GM18858 (cell line): ENCODE results near the gene CITED4.

Source experiments
- ATAC-seq: cut with Tn5 transposase; IDR thresholded peaks from one replicate; pipeline ENCODE4 v1.9.1; 2021; ENCODE audit not compliant: unreplicated experiment

CITED4 gene

DNA sequence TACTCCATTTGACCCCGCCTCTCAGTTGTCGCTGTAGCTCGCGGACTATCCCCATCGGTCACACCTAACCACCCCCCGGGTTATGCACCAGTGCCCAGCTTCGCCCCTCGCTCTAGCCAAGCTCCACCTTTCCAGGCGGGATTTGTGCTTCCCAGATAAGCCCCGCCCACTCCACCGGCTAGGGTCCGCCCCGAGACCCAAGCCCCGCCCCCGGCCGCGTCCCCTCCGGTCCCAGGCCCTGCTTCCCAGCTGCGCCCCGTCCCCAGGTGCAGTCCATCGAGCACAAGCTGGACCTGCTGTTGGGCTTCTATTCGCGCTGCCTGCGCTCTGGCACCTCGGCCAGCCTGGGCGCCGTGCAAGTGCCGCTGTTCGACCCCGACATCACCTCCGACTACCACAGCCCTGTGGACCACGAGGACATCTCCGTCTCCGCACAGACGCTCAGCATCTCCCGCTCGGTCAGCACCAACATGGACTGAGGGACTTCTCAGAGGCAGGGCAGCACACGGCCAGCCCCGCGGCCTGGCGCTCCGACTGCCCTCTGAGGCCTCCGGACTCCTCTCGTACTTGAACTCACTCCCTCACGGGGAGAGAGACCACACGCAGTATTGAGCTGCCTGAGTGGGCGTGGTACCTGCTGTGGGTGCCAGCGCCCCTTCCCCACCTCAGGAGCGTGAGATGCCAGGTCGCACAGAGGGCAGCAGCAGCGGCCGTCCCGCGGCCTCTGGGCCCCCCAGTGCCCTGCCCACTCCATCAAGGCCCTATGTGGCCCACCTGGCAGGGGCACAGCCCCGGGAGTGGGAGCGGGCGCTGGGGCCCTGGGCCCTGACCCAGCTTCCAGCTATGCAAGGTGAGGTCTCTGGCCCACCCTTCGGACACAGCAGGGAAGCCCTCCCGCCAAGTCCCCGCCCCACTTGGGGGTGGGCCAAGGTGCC is 23.9 kb downstream of the CITED4 start:
- ATAC-seq = no peak

DNA sequence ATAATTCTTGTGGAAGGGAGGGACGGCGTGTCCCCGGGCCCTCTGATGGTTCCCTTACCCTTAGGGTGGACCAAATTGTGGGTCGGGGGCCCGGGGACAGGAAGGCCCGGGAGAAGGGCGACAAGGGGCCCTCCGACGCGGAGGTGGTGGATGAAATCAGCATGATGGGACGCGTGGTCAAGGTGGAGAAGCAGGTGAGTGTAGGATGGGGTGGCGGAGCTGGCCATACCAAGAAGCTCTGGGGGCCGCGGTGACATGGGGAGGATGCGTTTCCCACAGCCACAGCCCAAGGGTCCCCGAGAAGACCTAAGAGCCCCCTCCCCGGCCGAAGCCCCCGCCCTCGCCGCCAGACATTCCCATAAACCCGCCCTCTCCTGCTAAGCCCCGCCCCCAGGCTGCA is 24.6 kb downstream of the CITED4 start:
- no peak for ATAC-seq

- ATAC-seq = no peak
These were observed 25.9 kb downstream of the CITED4 start for GRCh38 chr1:40836283-40836682.

DNA sequence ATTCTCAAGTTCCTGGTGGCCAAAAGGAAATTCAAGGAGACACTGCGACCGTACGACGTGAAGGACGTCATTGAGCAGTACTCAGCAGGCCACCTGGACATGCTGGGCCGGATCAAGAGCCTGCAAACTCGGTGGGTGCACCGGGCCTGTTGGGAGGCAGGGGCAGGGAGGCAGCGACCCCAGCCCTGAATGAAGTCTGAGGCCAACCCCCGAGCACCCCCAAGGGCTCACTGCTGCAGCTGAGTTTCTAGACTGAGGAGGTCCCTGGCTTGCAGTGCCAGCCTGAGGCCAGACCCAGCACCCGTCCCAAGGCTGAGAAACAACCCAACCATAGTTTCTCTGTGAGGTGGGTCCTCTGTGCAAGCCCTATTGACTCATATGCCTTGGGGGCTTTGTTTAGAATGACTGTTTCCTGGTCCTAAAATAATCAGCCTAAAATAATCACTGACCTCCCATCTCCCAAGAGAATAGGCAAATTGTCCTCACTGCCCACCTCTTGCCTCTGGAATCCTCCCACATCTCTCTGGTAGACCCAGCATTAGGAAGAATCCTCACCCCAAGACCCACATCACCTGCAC is 27.1 kb downstream of the CITED4 start:
- no peak for ATAC-seq

DNA sequence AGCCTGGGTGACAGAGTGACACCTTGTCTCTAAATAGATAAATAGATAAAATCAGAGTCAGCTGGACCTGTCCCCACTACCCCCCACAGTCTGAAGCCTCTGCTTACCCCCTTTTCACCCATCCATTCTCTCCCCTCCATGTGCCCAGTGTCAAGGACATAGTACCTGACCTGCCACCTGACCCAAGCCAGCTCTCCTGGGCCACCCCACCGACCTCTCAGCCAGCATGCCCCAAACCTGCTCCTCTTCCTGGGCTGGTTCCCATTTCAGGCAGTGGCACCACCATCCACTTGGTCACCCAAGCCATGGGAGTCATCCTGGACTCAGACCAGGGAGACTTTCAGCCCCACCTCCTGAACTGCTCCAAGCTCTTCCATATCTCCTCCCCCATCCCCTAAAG is 28.2 kb downstream of the CITED4 start:
- ATAC-seq = no peak

DNA sequence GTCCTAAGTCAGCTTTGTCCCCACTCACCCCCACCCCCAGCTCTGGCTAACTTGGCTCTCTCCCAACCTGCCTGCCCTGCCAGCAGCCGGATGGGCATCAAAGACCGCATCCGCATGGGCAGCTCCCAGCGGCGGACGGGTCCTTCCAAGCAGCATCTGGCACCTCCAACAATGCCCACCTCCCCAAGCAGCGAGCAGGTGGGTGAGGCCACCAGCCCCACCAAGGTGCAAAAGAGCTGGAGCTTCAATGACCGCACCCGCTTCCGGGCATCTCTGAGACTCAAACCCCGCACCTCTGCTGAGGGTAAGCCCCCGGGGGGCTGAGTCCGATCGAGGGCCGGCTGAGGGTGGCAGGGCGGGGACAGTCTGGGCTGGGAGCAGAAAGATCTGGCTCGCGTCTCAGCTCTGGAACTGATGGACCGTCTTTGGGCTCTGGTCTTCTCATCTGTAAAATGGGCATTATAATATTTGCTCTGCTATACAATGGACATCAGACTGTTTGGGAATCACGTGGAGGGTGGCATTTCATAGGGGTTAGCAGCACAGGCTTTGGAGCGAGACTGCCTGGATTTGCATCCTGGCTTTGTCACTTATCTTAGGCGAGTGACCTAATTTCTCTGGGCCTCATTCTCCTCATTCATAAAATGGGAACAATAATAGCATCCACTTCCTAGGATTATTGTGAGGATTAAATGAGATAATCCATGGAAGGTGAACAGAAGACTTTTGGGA is 31.0 kb downstream of the CITED4 start:
- ATAC-seq = no peak

DNA sequence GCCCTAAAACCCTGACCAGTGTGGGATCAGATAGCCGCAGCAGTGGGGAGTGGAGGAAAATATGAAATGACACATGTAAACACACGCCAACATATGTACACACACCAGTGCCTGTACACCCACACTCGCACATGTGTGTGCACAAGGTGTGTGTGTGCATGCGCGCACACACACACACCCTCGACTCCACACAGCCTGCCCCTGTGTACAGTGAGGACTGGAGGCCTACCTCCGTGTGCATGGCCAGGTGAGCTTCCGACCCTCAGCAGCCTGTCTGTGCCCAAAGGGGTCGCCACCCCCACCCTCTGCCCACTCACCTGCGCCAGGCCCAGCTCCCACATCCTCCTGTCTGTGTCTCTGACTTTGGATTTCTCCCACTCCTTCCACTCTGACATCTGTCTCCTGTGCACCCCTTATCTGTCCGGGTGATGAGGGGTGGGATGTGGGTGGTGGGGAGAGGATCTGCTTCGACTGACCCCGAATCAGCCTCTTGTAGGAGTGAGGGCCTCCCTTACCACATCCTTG is 31.7 kb downstream of the CITED4 start:
- ATAC-seq = no peak

DNA sequence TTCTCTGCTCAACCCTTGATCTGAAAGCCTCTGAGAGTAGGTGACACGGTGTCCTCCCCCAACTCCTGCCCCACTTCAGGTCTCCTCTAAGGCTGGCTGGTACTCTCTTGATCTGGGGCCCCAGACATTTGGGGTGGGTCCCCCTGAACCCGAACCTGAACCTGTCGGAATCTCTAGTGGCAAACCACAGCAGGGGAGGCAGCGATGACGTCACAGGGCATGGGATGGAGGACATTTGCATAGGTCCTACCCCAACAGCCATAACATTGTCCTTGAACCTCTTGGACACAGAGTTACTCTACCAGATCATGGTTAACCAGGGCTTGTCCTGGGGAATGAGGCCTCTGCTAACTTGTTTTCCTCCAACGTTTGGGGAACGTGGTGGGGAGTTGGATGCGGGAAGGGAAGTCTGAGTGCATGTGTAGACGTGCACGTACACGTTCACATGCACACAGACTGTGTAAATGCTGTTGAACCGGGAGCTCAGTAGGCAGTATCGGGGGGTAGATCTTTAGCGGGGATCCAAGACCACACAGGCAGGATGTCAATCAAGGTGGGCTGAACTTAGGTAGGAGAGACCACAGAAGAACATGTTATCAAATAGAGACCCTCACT is 32.4 kb downstream of the CITED4 start:
- ATAC-seq = no peak

DNA sequence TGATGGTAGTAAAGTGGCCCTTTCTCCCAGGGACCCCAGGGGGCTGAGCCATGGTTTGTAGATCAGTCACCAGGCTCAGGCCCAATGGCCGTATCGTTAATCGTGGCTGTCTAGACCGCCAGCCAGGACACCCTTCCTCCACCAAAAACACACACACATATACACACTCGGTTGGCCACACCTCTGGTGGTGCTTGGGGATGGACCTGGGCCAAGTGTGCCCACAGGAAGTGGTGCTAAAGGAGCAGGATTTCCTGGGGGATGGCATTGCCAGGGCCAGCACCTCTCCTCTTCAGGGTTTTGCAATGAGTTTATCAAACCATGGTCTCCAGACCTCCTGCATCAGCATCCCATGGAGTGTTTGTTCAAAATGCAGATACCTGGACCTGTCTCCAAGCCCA is 36.2 kb downstream of the CITED4 start:
- ATAC-seq = no peak

DNA sequence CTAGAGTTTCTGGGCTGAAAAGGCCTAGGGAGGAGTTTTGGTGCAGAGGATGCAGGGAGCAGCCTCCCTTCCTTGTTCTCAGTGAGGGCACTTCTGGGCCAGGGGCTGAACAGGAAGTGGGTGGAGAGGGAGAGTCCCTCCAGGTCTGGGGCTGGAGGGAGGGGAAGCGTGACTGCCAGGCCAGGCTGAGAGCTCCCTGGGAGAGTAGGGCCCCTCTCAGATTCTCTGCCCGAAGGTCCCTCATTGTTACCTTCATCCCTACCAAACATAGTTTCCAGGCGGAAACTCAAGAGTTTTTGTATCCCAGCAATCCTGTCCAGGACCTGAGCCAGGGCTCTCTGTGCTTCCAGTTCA is 36.8 kb downstream of the CITED4 start:
- ATAC-seq = peak; percentile 46

- no peak for ATAC-seq
These were observed 37.4 kb downstream of the CITED4 start for GRCh38 chr1:40824591-40825434.

DNA sequence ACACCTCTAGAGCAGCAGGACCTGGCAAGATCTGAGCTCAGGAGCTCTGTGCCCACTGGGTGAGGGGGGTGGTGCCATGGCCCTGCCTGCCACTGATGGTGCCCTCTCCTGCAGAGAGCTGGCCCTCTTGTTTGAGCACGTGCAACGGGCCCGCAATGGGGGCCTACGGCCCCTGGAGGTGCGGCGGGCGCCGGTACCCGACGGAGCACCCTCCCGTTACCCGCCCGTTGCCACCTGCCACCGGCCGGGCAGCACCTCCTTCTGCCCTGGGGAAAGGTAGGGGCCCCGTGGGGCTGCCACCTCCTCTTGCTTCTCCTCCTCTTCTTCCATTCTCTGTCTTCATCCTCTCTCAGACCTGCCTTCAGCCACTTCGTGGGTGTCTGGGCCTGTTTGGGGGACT is 38.2 kb downstream of the CITED4 start:
- ATAC-seq = no peak

DNA sequence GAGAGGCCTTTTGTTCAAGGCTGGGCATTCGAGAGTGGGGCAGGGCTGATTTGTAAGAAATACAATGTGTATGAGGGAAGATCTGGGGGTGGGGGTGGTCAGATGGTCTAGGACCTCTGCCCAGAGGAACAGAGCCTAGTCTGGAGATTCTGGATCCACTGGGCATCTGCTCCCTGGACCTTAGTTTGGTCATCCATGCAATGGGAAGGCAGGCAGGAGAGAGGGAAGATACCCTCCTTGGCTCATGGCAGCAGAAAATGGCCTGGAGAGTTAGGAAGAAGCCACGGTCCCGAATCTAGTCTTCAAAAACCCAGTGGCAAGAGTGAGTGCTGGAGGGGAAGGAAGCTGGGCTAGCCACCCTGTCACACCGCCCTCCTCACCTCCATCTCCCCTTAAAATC is 38.8 kb downstream of the CITED4 start:
- no peak for ATAC-seq

DNA sequence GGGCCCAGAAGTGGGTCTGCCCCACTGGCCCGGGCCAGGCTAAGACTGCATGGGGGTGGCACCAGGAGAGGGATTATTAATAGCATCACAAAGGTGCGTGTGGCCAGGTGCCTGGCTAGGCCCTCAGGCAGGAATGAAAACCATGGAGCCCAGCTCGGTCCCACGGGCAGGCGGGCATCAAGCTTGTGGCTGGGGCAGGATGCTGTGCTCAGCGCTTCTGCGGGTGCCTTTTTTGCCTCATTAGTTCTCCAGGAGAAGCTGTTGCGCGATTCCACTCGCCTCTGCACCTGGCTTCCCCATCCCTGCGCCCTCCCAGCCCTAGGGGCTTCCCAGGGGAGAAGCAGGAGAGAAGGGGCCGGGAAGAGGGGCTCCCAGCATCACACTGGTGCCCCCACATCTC is 39.3 kb downstream of the CITED4 start:
- ATAC-seq = no peak

DNA sequence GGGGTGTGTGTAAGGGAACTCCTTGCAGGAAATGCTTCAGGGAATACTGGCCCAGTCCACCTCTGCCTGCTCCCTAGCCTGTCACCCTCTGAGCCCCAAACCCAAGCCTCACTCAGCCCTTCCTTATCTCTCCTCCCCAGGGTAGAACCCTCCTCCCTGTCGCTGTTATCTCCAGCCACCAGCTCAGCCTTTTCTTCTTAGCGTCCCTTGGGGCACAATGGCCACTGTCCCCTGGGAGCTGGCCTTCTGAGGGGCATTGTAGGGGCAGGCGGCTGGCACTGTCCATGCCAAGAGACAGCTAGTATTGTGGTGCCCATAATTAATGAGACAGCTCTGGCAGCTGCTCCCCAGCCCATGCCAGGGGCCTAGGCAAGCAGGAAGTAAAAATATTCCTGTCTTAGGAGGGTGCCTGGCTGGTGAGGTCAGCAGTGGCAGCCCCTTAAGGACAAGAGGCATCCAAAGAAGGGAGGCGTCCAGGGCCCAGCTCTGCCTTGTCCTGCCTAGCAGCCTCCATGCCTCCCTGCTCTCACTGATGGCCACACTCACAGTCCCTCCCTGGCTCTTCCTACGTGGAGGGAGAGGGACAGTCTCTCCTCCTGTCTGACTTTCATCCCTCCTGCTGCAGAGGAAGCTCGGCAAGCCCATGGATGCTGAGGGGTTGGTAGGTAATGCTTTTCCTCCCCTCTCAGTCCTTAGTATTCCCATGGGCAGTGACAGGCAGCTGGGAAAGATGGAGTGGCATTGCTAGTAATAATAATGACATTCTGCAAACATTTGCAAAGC is 41.1 kb downstream of the CITED4 start:
- ATAC-seq = no peak

GRCh38 chr1:40820251-40820797 is 41.8 kb downstream of the CITED4 start:
- no peak for ATAC-seq

GRCh38 chr1:40819101-40819500 is 43.1 kb downstream of the CITED4 start:
- no peak for ATAC-seq

DNA sequence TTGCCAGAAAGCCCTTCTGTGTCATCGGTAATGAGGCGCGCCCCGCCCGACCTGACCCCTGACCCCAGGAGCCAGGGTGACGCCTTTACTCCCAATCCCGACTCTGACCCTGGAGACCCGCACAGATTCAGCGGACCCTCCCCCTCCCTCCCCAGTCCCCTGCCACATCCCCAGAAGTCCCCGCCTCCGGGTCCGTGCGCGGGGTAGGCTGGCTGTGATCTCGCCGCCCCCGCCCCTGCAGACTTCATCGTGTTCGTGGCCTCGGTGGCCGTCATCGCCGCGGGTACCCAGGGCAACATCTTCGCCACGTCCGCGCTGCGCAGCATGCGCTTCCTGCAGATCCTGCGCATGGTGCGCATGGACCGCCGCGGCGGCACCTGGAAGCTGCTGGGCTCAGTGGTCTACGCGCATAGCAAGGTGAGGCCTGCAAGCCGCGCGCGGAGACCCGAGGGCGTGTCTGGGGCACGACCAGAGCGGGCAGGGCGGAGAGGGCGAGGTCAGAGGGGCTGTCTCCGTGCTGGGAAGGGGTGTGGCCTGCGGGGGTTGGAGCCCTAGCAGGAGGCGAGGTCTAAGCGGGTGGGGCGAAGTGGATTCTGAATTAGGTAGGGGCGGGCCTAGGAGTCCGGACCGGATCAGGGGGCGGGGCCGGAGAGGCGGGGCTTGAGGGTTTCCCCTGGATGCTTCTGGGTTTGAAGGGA is 43.8 kb downstream of the CITED4 start:
- ATAC-seq = no peak

- ATAC-seq = no peak
These were observed 44.3 kb downstream of the CITED4 start for GRCh38 chr1:40817791-40818263.
